Measurements from ENCODE around the gene MFSD6.

The MFSD6 gene

DNA sequence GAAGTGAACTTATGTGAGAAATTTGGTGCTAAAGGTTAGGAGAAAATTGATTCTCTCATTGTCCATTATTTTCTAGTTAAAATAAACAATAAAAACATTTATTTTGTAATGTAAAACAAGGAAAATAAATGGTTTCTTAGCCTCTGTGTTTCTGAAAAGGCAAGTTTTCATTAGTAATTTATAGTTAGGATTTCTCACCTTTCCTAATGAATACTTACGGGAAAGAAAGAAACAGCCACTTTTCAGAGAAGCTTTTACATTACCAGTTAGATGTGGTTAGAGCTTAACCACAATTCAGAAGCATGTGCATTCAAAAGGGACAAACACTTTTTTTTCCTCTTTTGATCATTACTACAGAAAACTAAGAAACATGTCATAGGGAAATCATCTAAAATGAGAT is 107.5 kb downstream of the MFSD6 start:
- H3K27ac Mint-ChIP-seq = peak overlapping the region; percentile 76
- peak overlapping the region; percentile 47 for H3K4me3 Mint-ChIP-seq
- H3K36me3 Mint-ChIP-seq (ENCODE audit: low read depth) = peaks cover 46% of the 10 kb centered on the region
- H3K4me1 Mint-ChIP-seq (ENCODE audit: low read depth) = peaks cover 36% of the 10 kb centered on the region
- H3K27me3 Mint-ChIP-seq (ENCODE audit: low read depth) = no peaks in the 10 kb centered on the region
- no peak for DNase-seq (ENCODE audit: low spot score)
- H3K9me3 Mint-ChIP-seq = no peaks in the 10 kb centered on the region

DNA sequence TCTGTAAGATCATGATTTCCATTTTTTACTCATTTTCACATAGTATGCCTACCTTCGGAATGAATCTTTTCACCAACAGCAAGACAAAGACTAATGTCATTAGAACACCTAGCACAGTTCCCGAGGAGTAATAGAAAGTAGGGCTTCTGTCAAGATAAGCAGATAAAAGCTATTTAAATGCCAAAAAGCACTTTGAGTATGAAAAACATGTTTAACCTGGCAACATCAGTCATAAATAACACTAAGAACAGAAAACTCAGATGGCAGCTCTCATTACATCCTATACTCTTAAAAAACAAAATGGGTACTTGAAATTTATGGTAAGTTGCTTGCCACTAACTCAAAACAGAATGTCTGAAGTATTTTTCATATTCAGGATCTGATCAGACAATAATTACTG is 109.3 kb downstream of the MFSD6 start:
- no peaks in the 10 kb centered on the region for H3K27me3 Mint-ChIP-seq (ENCODE audit: low read depth)

GRCh38 chr2:190519975-190520767 is 112.0 kb downstream of the MFSD6 start:
- H3K4me3 Mint-ChIP-seq = peak overlapping the region; percentile 37
- no peaks in the 10 kb centered on the region for H3K9me3 Mint-ChIP-seq
- peak overlapping the region; percentile 63 for H3K27ac Mint-ChIP-seq
- H3K27me3 Mint-ChIP-seq (ENCODE audit: low read depth) = no peaks in the 10 kb centered on the region
- no peak for DNase-seq (ENCODE audit: low spot score)
- peaks cover 44% of the 10 kb centered on the region for H3K4me1 Mint-ChIP-seq (ENCODE audit: low read depth)
- peaks cover 47% of the 10 kb centered on the region for H3K36me3 Mint-ChIP-seq (ENCODE audit: low read depth)

More for the DNA sequence above, 109.3 kb downstream of the MFSD6 start:
- DNase-seq (ENCODE audit: low spot score) = no peak
- Mint-ChIP-seq H3K9me3 (no peaks in the 10 kb centered on the region), H3K27ac (no peak overlapping the region), H3K4me1 (ENCODE audit: low read depth) (peaks cover 48% of the 10 kb centered on the region), H3K36me3 (ENCODE audit: low read depth) (peaks cover 53% of the 10 kb centered on the region), H3K4me3 (no peak overlapping the region)

- H3K27ac Mint-ChIP-seq = no peak overlapping the region
- H3K27me3 Mint-ChIP-seq (ENCODE audit: low read depth) = no peaks in the 10 kb centered on the region
- no peaks in the 10 kb centered on the region for H3K9me3 Mint-ChIP-seq
- H3K4me3 Mint-ChIP-seq = no peak overlapping the region
- peaks cover 40% of the 10 kb centered on the region for H3K36me3 Mint-ChIP-seq (ENCODE audit: low read depth)
- H3K4me1 Mint-ChIP-seq (ENCODE audit: low read depth) = peaks cover 54% of the 10 kb centered on the region
- no peak for DNase-seq (ENCODE audit: low spot score)
These were observed 116.8 kb downstream of the MFSD6 start for GRCh38 chr2:190524928-190525327.

- no peak overlapping the region for H3K4me3 Mint-ChIP-seq
- no peak overlapping the region for H3K27ac Mint-ChIP-seq
- H3K9me3 Mint-ChIP-seq = no peaks in the 10 kb centered on the region
- H3K4me1 Mint-ChIP-seq (ENCODE audit: low read depth) = peaks cover 53% of the 10 kb centered on the region
- no peak for DNase-seq (ENCODE audit: low spot score)
- H3K27me3 Mint-ChIP-seq (ENCODE audit: low read depth) = no peaks in the 10 kb centered on the region
- H3K36me3 Mint-ChIP-seq (ENCODE audit: low read depth) = peaks cover 30% of the 10 kb centered on the region
These were observed 118.1 kb downstream of the MFSD6 start for GRCh38 chr2:190526105-190526750.

- peaks cover 54% of the 10 kb centered on the region for H3K4me1 Mint-ChIP-seq (ENCODE audit: low read depth)
- H3K9me3 Mint-ChIP-seq = no peaks in the 10 kb centered on the region
- no peak for DNase-seq (ENCODE audit: low spot score)
- H3K36me3 Mint-ChIP-seq (ENCODE audit: low read depth) = peaks cover 24% of the 10 kb centered on the region
- H3K27ac Mint-ChIP-seq = no peak overlapping the region
- no peak overlapping the region for H3K4me3 Mint-ChIP-seq
- H3K27me3 Mint-ChIP-seq (ENCODE audit: low read depth) = no peaks in the 10 kb centered on the region
These were observed 119.1 kb downstream of the MFSD6 start for GRCh38 chr2:190527214-190527613.

DNA sequence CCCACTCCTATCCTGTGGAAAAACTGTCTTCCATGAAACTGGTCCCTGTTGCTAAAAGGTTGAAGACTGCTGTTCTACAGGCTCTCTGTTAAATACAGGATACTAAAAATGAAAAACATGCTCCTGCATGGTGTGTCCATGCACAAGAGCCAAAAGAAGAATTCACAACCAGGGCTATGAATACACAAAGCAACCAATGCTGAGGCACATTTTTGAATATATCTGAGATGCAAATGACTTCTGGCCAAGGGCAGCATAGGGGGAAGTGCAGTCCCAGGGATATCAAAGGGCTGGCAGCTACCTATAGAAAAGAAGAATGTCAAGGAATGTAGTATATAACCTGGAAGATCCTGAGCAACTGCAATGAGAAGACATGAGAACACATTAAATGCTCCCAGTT is 119.8 kb downstream of the MFSD6 start:
- H3K4me3 Mint-ChIP-seq = no peak overlapping the region
- H3K36me3 Mint-ChIP-seq (ENCODE audit: low read depth) = peaks cover 24% of the 10 kb centered on the region
- H3K9me3 Mint-ChIP-seq = no peaks in the 10 kb centered on the region
- H3K4me1 Mint-ChIP-seq (ENCODE audit: low read depth) = peaks cover 59% of the 10 kb centered on the region
- DNase-seq (ENCODE audit: low spot score) = no peak
- no peaks in the 10 kb centered on the region for H3K27me3 Mint-ChIP-seq (ENCODE audit: low read depth)
- no peak overlapping the region for H3K27ac Mint-ChIP-seq

DNA sequence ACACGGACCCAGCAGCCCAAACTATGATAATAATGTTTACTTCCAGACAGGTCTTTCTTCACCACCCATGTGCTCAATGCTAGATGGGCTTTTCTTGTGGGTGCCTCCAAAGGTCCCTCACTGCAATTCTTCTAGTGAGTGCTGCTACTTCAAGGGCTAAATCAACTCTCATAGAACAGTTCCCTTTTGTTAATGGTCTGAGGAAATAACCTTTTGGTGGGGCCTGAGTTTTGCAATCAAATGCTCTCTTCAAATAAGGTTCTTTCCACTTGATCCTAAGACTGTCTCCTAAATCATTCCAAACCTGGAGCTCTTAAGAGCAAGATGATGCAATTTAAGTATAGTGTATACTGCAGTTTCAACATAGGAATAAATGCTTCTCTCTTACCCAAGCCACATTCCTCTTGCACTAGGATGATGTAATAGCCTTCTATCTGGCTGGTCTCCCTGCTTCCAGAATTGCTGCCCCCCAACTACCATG is 120.4 kb downstream of the MFSD6 start:
- H3K9me3 Mint-ChIP-seq = no peaks in the 10 kb centered on the region
- no peak overlapping the region for H3K27ac Mint-ChIP-seq
- H3K4me3 Mint-ChIP-seq = no peak overlapping the region
- H3K4me1 Mint-ChIP-seq (ENCODE audit: low read depth) = peaks cover 66% of the 10 kb centered on the region
- H3K36me3 Mint-ChIP-seq (ENCODE audit: low read depth) = peaks cover 22% of the 10 kb centered on the region
- no peak for DNase-seq (ENCODE audit: low spot score)
- no peaks in the 10 kb centered on the region for H3K27me3 Mint-ChIP-seq (ENCODE audit: low read depth)

- no peaks in the 10 kb centered on the region for H3K27me3 Mint-ChIP-seq (ENCODE audit: low read depth)
- DNase-seq (ENCODE audit: low spot score) = no peak
- no peak overlapping the region for H3K27ac Mint-ChIP-seq
- no peak overlapping the region for H3K4me3 Mint-ChIP-seq
- H3K36me3 Mint-ChIP-seq (ENCODE audit: low read depth) = peaks cover 17% of the 10 kb centered on the region
- no peaks in the 10 kb centered on the region for H3K9me3 Mint-ChIP-seq
- peaks cover 66% of the 10 kb centered on the region for H3K4me1 Mint-ChIP-seq (ENCODE audit: low read depth)
These were observed 121.5 kb downstream of the MFSD6 start for GRCh38 chr2:190529486-190530247.

GRCh38 chr2:190530248-190530900 is 122.2 kb downstream of the MFSD6 start:
- no peak for DNase-seq (ENCODE audit: low spot score)
- peaks cover 66% of the 10 kb centered on the region for H3K4me1 Mint-ChIP-seq (ENCODE audit: low read depth)
- H3K9me3 Mint-ChIP-seq = no peaks in the 10 kb centered on the region
- peak overlapping the region; percentile 53 for H3K27ac Mint-ChIP-seq
- peak overlapping the region; percentile 19 for H3K4me3 Mint-ChIP-seq
- H3K27me3 Mint-ChIP-seq (ENCODE audit: low read depth) = no peaks in the 10 kb centered on the region
- peaks cover 13% of the 10 kb centered on the region for H3K36me3 Mint-ChIP-seq (ENCODE audit: low read depth)

DNA sequence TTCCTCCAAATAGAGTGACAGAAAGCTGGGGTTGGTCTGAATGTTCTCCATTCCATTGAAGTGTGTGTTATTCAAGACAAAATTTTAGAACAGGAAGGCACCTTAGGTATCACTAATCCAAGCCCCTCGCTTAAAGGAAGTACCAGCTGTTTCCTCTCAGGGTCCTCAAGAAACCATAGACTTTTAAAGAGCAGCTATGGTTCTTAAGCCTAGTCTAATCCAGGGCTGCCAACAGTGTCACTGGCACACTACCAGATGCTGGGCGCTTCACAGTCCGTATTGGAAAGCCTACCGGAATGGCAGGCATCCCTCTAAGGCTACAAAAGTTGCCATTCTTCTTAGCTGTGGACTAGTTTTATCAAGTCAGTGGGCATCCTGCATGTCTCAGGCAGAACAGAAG is 124.4 kb downstream of the MFSD6 start:
- H3K36me3 Mint-ChIP-seq (ENCODE audit: low read depth) = peaks cover 28% of the 10 kb centered on the region
- H3K4me1 Mint-ChIP-seq (ENCODE audit: low read depth) = peaks cover 62% of the 10 kb centered on the region
- DNase-seq (ENCODE audit: low spot score) = no peak
- H3K27me3 Mint-ChIP-seq (ENCODE audit: low read depth) = no peaks in the 10 kb centered on the region
- H3K4me3 Mint-ChIP-seq = peak overlapping the region; percentile 97
- H3K9me3 Mint-ChIP-seq = peaks cover 15% of the 10 kb centered on the region
- H3K27ac Mint-ChIP-seq = peak overlapping the region; percentile 99

DNA sequence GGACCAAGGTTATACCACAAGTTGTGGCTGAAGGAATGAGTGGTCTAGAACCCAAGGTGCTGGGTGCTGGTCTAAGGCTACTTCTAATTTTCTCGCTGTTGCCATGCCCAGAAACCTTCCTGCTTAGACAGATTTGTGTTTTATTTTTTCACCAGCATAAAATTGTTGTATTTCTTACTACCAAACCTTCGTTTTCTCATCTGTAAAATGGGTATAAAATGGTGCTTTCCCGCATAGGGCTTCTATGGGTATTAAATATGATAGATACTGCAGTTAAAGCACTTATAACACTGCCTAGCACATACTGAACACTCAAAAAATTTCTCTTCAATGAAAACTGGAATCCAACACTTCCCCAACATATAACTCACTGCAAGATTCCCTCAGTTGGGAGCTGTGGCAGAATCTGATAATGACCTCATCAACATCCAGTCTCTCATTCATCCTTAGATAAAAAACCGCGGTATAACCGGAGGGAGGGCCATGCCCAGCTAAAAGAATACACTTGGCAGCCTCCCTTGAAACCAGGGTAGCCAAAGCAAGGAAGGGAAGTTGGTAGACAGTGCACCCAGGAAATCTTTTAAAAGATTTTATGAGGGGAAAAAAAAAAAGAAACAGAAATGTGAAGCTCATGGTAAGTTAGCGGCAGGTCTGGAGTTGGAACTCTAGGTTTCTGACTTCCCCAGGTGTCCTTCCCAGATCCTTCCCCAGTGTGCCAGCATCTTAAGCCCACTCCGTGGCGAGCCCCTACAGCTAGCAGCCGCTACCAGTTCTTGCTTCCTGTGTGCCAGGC is 125.2 kb downstream of the MFSD6 start:
- Mint-ChIP-seq H3K4me3 (peak overlapping the region; percentile 97), H3K4me1 (ENCODE audit: low read depth) (peaks cover 61% of the 10 kb centered on the region), H3K27ac (peak overlapping the region; percentile 99), H3K36me3 (ENCODE audit: low read depth) (peaks cover 36% of the 10 kb centered on the region), H3K9me3 (peaks cover 21% of the 10 kb centered on the region), H3K27me3 (ENCODE audit: low read depth) (no peaks in the 10 kb centered on the region)
- DNase-seq (ENCODE audit: low spot score) = no peak

DNA sequence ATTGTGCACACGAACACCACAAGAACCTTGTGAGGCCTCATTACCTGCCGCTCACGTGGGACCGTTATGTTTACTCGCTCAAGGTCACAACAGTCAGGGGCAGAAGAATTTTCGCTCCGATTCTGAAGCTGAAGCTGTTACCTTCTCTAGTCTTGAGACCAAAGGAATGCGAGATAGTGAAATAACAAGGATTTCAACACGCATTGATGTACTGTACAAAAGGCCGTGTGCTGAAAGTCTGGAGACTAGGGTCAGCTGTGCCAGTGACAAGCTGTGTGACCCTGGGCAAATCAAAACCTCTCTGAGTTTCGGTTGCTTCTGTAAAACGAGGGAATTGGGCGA is 125.8 kb downstream of the MFSD6 start:
- peak overlapping the region; percentile 99 for H3K27ac Mint-ChIP-seq
- peak overlapping the region; percentile 97 for H3K4me3 Mint-ChIP-seq
- peaks cover 42% of the 10 kb centered on the region for H3K36me3 Mint-ChIP-seq (ENCODE audit: low read depth)
- DNase-seq (ENCODE audit: low spot score) = no peak
- no peaks in the 10 kb centered on the region for H3K27me3 Mint-ChIP-seq (ENCODE audit: low read depth)
- H3K9me3 Mint-ChIP-seq = peaks cover 27% of the 10 kb centered on the region
- peaks cover 58% of the 10 kb centered on the region for H3K4me1 Mint-ChIP-seq (ENCODE audit: low read depth)

All from T-helper 2 cell treated with Interferon-gamma antibody and Interleukin-4, amounts not matched to agents 5 μg/mL and 100 μg/mL, for 36 hours (primary cell).